SK-N-MC (cell line): Measurements from ENCODE around the gene MEGF9.
"Not testable (repeated sequence)": the region's sequence is repeated elsewhere in the genome, so short reads cannot be mapped to it uniquely, and the experiment has no call there.

ENCODE experiments used
- DNase-seq: peaks from one replicate; pipeline ENCODE4 v3.0.0-alpha.2; 2011; ENCODE audit warnings: low read depth, low spot score
- H3K27ac ChIP-seq: fragments of 200-600 bp; sonication (generic); 2 replicates; pipeline ENCODE4 v1.5.1; 2016; ENCODE audit warnings: mixed run types
- H3K36me3 ChIP-seq: fragments of 200-600 bp; sonication (generic); 2 replicates; pipeline ENCODE4 v1.6.1; 2017; ENCODE audit warnings: antibody characterized with exemption, low read length, mixed read lengths; ENCODE audit not compliant: insufficient read depth
- H3K4me3 ChIP-seq: fragments of 200-600 bp; sonication (generic); 2 replicates; pipeline ENCODE4 v1.5.1; 2016
- H3K9ac ChIP-seq: fragments of 200-600 bp; sonication (generic); 2 replicates; pipeline ENCODE4 v1.8.0; 2017; ENCODE audit warnings: mixed run types, mixed read lengths; ENCODE audit not compliant: insufficient read length
- H3K9me3 ChIP-seq: fragments of 200-600 bp; sonication (generic); 2 replicates; pipeline ENCODE4 v1.6.1; 2017; ENCODE audit warnings: low read depth, mild to moderate bottlenecking, antibody characterized with exemption, low read length, moderate library complexity, mixed read lengths
- EZH2 ChIP-seq: fragments of 200-600 bp; sonication (generic); IDR thresholded peaks from one replicate; pipeline ENCODE4 v1.6.1; 2017; ENCODE audit warnings: antibody characterized with exemption
- FOXP2 ChIP-seq: optimal IDR thresholded peaks from 2 replicates; pipeline ENCODE3; 2011; ENCODE audit warnings: mild to moderate bottlenecking, moderate library complexity; ENCODE audit not compliant: insufficient read depth; ENCODE audit errors: extremely low read length, control extremely low read depth
- POLR2AphosphoS5 ChIP-seq: IDR thresholded peaks from 2 replicates; pipeline ENCODE4 v1.6.1; 2012; ENCODE audit warnings: mild to moderate bottlenecking, low read depth, low read length, borderline replicate concordance

Gene MEGF9

DNA sequence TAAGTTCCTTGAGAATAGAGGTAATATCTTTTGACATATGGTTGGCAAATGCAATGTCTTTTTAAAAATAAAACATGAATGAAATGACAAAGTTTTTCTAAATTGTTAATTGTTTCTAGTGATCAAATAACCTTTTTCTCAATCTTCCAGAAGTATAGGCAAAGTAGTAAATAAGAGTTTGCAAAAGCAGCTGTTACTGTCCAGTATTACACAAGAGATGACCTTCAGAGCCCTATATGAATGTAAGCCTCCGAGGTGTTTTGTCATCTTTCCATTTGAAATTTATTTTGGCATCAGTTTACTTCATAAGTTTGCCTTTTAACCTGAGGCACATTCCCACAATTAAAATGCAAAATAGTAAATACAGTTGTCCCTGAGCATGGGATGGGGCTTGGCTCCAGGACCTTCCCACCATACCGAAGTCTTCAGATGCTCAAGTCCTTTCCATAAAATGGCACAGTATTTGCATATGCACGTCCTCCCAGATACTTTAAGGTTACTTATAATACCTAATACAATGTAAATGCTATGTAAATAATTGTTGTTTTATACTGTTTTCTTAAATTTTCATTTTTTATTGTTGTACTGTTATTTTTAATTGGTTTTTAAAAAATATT is 65.6 kb downstream of the MEGF9 start:
- DNase-seq: no peak
- H3K36me3 ChIP-seq: no peaks in the 10 kb centered on the region
- no peak for TF ChIP-seq EZH2
- TF ChIP-seq POLR2AphosphoS5: no peak
- no peak for TF ChIP-seq FOXP2
- no peak overlapping the region for H3K4me3 ChIP-seq
- H3K9me3 ChIP-seq: no peaks in the 10 kb centered on the region
- no peak overlapping the region for H3K27ac ChIP-seq
- H3K9ac ChIP-seq: no peak overlapping the region

GRCh38 chr9:120646948-120647347 is 67.3 kb downstream of the MEGF9 start:
- Histone ChIP-seq H3K9ac (no peak overlapping the region), H3K4me3 (no peak overlapping the region), H3K9me3 (no peaks in the 10 kb centered on the region), H3K27ac (no peak overlapping the region), H3K36me3 (peaks cover 5% of the 10 kb centered on the region; the same call in 1 of the 2 replicates)
- DNase-seq: no peak
- TF ChIP-seq EZH2 (no peak), POLR2AphosphoS5 (no peak), FOXP2 (no peak)

GRCh38 chr9:120645760-120646159 is 68.5 kb downstream of the MEGF9 start:
- Histone ChIP-seq H3K4me3 (no peak overlapping the region), H3K27ac (no peak overlapping the region), H3K9me3 (no peaks in the 10 kb centered on the region), H3K9ac (no peak overlapping the region), H3K36me3 (peaks cover 5% of the 10 kb centered on the region; the same call in 1 of the 2 replicates)
- TF ChIP-seq FOXP2: no peak
- TF ChIP-seq POLR2AphosphoS5: no peak
- no peak for TF ChIP-seq EZH2
- DNase-seq: no peak

DNA sequence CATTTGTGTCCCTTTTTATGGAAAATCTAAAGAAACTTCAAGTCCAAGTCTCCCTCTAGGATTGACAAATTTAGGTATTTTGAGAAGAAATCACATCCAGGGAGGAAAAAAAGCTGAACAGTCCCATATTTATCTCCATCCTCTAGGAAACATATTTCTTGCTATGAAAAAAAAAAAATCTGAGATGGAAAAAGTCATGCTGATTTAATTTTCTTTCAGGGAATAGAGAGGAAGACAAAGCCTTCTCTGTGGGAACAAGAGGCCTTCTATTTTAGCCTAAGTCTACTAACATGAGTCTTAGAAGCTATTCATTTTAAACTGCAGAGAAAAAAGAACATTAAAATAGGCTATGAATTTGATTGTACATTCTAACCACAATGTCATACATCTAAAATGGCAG is 71.2 kb downstream of the MEGF9 start:
- TF ChIP-seq POLR2AphosphoS5 (no peak), EZH2 (no peak), FOXP2 (no peak)
- Histone ChIP-seq H3K36me3 (peaks cover 5% of the 10 kb centered on the region; the same call in 1 of the 2 replicates), H3K27ac (no peak overlapping the region), H3K9me3 (no peaks in the 10 kb centered on the region), H3K4me3 (no peak overlapping the region), H3K9ac (no peak overlapping the region)
- no peak for DNase-seq

DNA sequence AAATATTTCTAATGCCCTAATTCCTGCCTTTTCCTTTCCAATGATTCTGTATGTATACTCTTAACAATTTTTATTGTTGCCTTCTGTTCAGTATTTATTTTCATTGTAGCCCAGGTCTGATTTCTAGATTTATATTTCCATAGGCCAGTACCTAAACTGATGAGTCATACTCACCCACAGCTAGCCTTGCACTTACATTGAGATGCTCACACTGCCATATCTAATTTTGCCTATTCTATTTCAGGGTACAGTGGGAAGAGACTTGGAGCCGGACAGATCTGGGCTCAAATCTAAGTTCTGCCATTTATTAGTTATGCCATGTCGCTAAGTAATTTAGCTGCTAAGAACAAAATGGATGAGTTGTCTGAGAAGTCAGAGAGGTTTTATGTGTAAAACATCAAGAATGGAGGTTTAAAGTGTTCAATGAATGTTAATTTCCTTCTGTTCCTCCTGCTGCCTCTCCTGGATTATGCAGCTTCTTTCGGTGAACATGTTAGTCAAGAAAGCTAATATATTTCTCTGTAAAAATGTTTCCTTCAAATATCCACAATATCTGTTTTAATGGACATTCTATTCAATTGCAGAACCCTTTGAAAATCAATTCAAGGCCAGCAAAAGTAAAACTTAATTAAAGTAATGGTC is 72.0 kb downstream of the MEGF9 start:
- no peak for DNase-seq
- H3K9me3 ChIP-seq: no peaks in the 10 kb centered on the region
- TF ChIP-seq EZH2 (no peak), POLR2AphosphoS5 (no peak), FOXP2 (no peak)
- H3K36me3 ChIP-seq: peaks cover 5% of the 10 kb centered on the region; the same call in 1 of the 2 replicates
- no peak overlapping the region for H3K27ac ChIP-seq
- no peak overlapping the region for H3K9ac ChIP-seq
- H3K4me3 ChIP-seq: no peak overlapping the region

DNA sequence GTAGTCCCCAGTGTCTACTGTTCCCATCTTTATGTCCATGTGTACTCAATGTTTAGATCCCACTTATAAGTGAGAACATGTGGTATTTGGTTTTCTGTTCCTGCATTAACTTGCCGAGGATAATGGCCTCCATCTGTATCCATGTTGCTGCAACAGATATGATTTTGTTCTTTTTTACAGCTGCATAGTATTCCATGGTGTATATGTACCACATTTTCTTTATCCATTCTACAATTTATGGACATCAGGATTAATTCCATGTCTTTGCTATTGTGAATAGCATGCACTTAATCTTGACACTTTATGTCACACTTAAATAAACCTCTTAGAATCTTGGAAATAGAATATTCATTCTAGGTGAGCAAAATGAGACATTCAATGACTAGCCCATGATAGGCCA is 73.4 kb downstream of the MEGF9 start:
- H3K27ac ChIP-seq, H3K9ac ChIP-seq, H3K4me3 ChIP-seq, DNase-seq, H3K9me3 ChIP-seq: not testable (repeated sequence)
- peaks cover 11% of the 10 kb centered on the region for H3K36me3 ChIP-seq

DNA sequence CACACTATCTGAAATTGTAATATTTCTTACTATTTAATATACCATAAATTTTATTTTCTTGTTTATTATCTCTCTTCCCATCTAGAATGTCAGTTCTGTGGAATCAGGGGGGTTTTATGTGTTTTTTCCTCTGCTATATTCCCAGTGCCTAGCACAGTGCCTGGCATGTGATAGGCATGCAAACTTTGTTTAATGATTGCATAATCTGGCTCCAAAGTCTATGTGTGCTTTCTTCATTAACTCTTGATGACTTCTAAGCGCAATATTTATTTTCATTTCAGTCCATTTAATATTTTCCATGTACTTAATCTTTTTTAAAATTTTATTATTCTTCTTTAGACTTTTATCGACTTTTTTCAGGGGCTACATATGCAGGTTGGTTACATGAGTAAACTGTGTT is 73.9 kb downstream of the MEGF9 start:
- no peak for TF ChIP-seq FOXP2
- TF ChIP-seq POLR2AphosphoS5: no peak
- TF ChIP-seq EZH2: no peak
- no peak for DNase-seq
- peaks cover 8% of the 10 kb centered on the region; the same call in 1 of the 2 replicates for H3K9me3 ChIP-seq

DNA sequence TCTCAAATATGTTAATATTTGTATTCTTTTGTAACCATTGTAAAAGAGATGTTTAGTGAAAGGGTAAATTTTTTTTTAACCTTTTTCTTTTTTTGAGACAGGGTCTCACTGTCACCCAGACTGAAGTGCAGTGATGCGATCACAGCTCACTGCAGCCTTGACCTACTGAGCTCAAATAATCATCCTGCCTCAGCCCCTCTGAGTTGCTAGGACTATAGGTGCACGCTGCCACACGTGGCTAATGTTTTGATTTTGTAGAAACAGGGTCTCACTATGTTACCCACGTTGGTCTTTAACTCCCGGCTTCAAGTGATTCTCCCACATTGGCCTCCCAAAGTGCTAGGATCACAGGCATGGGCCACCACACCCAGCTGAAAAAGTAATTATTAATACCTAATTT is 76.4 kb downstream of the MEGF9 start:
- no peak overlapping the region for H3K9ac ChIP-seq

More for the DNA sequence above, 73.9 kb downstream of the MEGF9 start:
- Histone ChIP-seq H3K4me3 (no peak overlapping the region), H3K9ac (no peak overlapping the region), H3K27ac (no peak overlapping the region), H3K36me3 (peaks cover 11% of the 10 kb centered on the region)

More for the DNA sequence above, 76.4 kb downstream of the MEGF9 start:
- Histone ChIP-seq H3K27ac (no peak overlapping the region), H3K36me3 (peaks cover 11% of the 10 kb centered on the region), H3K9me3 (peaks cover 8% of the 10 kb centered on the region; the same call in 1 of the 2 replicates), H3K4me3 (no peak overlapping the region)
- DNase-seq: no peak
- TF ChIP-seq EZH2: no peak
- no peak for TF ChIP-seq POLR2AphosphoS5
- no peak for TF ChIP-seq FOXP2
